ENCODE data around the gene ROBO1.

GRCh38 chr3:79011821-79012529 lies 755.8 kb downstream of the ROBO1 start:
- no peak for TF ChIP-seq CTCF (optimal IDR thresholded peaks at IDR 0.05 in 1 of 3, IDR thresholded peaks at IDR 0.05 in 1 of 3, conservative IDR thresholded peaks at IDR 0.05 in 1 of 3; ENCODE audit: extremely low read depth in 1 of 3, insufficient read depth in 2 of 3, low read length in 3 of 3)
- TF ChIP-seq EZH2 (IDR thresholded peaks at IDR 0.05; ENCODE audit: low read length): no peak
